Measurements from ENCODE around the gene PDE9A.

GRCh38 chr21:42758721-42759593 is 105.5 kb downstream of the PDE9A start:
- TF ChIP-seq RAD21 (IDR thresholded peaks at IDR 0.05; ENCODE audit: low read depth) (no peak), CREB1 (IDR thresholded peaks at IDR 0.05; ENCODE audit: low read depth) (no peak), YY1 (IDR thresholded peaks at IDR 0.05; ENCODE audit: low read depth) (no peak), EP300 (IDR thresholded peaks at IDR 0.05; ENCODE audit: borderline replicate concordance) (no peak), MAX (IDR thresholded peaks at IDR 0.05) (no peak)

Measured in Ishikawa (cell line).